ENCODE results near the gene ZNF839.
A peak's percentile ranks its signal among the peaks of the same experiment; 100 is the strongest.
"Not testable (repeated sequence)": the region's sequence is repeated elsewhere in the genome, so short reads cannot be mapped to it uniquely, and the experiment has no call there.

Gene ZNF839

DNA sequence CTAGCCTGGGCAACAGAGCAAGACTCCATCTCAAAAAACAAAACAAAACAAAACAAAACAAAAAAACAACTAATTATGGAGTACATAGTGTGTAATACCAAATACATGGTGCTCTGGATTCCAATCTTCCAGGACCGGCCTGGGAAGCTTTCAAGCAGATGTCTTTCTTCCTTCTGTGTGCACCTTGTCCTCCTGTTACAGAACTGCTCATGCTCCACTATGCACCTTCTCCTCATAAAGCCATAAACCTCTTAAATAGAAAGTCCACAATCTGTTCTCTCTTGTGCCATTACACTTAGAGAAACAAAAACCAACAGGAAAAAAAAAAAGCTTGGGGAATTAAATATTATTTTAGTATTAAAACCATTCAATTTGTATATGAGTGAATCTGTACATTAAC is 27.1 kb upstream of the ZNF839 start:
- TF ChIP-seq, protein P1, sequence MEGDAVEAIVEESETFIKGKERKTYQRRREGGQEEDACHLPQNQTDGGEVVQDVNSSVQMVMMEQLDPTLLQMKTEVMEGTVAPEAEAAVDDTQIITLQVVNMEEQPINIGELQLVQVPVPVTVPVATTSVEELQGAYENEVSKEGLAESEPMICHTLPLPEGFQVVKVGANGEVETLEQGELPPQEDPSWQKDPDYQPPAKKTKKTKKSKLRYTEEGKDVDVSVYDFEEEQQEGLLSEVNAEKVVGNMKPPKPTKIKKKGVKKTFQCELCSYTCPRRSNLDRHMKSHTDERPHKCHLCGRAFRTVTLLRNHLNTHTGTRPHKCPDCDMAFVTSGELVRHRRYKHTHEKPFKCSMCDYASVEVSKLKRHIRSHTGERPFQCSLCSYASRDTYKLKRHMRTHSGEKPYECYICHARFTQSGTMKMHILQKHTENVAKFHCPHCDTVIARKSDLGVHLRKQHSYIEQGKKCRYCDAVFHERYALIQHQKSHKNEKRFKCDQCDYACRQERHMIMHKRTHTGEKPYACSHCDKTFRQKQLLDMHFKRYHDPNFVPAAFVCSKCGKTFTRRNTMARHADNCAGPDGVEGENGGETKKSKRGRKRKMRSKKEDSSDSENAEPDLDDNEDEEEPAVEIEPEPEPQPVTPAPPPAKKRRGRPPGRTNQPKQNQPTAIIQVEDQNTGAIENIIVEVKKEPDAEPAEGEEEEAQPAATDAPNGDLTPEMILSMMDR (IDR thresholded peaks at IDR 0.05; ENCODE audit: insufficient read depth, low read depth, low read length, missing control alignments), result no peak
- DNase-seq (ENCODE audit: low read depth), result no peak

DNA sequence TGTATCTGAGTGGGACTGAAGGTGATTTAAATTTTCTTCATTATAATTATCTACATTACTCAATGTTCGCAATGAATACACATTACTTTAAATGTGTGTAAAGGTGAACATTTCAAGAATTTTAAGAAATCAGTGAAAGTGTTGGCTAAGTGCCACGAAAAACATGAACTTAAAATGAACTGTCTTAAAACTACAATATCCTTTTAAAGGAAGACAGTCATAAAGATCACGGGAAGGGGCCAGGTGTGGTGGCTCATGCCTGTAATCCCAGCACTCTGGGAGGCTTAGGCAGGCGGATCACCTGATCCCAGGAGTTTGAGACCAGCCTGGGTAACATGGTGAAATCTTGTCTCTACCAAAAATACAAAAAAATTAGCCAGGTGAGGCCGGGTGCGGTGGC is 25.8 kb upstream of the ZNF839 start:
- TF ChIP-seq, protein P1 (IDR thresholded peaks at IDR 0.05; ENCODE audit: insufficient read depth, low read depth, low read length, missing control alignments), result no peak
- no peak overlapping the region for H3K4me3 ChIP-seq (ENCODE audit: low read depth, low read length)
- no peak for DNase-seq (ENCODE audit: low read depth)

More for the DNA sequence above, 27.1 kb upstream of the ZNF839 start:
- H3K4me3 ChIP-seq (ENCODE audit: low read depth, low read length), result no peak overlapping the region

DNA sequence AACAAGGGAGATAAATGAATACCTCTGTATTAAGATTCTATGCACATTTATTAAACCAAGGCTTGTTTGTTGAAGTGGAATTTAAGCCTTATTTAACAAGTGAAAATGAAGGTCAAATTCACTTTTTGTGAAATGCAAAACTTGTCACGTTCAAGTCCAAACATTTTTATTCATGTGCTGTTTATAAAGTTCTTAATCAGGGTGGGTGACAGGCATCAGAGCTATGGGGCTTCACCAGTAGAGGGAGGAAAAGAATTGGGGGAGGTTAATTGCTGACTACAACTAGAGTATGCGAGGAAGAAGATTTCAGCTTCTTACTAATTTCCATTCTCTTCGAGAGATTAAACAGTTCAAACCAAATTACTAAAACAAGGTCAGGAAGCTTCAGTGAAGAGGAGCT is 24.3 kb upstream of the ZNF839 start:
- no peak for DNase-seq (ENCODE audit: low read depth)
- H3K4me3 ChIP-seq (ENCODE audit: low read depth, low read length), result no peak overlapping the region
- TF ChIP-seq, protein P1 (IDR thresholded peaks at IDR 0.05; ENCODE audit: insufficient read depth, low read depth, low read length, missing control alignments), result no peak

DNA sequence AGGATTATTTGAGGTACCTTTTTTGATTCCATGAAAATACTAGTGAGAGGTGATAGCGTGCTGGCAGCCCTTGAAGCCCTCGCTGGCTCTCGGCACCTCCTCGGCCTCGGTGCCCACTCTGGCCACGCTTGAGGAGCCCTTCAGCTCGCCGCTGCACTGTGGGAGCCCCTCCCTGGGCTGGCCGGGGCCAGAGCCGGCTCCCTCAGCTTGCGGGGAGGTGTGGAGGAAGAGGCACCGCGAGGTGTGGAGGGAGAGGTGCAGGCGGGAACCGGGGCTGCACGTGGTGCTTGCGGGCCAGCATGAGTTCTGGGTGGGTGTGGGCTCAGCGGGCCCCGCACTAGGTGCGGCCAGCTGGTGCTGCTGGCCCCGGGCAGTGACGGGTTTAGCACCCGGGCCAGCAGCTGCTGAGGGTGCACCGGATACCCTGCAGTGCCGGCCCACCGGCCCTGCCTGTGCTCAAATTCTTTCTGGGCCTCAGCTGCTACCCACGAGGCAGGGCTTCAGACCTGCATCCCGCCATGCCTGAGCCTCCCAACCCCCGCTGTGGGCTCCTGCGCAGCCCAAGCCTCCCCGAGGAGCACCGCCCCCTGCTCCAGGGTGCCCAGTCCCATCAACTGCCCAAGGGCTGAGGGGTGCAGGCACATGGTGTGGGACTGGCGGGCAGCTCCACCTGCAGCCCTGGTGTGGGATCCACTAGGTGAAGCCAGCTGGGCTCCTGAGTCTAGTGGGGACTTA is 21.9 kb upstream of the ZNF839 start:
- H3K4me3 ChIP-seq (ENCODE audit: low read depth, low read length), result no peak overlapping the region
- no peak for DNase-seq (ENCODE audit: low read depth)
- TF ChIP-seq, protein P1 (IDR thresholded peaks at IDR 0.05; ENCODE audit: insufficient read depth, low read depth, low read length, missing control alignments), result no peak

DNA sequence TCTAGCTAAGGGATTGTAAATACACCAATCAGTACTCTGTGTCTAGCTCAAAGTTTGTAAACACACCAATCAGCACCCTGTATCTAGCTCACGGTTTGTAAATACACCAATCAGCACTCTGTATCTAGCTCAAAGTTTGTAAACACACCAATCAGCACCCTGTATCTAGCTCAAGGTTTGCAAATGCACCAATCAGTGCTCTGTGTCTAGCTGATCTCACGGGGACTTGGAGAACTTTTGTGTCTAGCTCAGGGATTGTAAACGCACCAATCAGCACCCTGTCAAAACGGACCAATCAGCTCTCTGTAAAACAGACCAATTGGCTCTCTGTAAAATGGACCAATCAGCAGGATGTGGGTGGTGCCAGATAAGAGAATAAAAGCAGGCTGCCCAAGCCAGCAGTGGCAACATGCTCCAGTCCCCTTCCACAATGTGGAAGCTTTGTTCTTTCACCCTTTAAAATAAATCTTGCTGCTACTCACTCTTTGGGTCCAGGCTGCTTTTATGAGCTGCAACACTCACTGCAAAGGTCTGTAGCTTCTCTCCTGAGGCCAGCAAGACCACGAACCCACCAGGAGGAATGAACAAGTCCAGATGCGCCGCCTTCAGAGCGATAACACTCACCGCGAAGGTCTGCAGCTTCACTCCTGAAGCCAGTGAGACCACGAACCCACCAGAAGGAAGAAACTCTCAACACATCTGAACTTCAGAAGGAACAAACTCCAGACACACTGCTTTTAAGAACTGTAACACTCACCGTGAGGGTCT is 21.1 kb upstream of the ZNF839 start:
- not testable (repeated sequence) for H3K4me3 ChIP-seq (ENCODE audit: low read depth, low read length); DNase-seq (ENCODE audit: low read depth)

DNA sequence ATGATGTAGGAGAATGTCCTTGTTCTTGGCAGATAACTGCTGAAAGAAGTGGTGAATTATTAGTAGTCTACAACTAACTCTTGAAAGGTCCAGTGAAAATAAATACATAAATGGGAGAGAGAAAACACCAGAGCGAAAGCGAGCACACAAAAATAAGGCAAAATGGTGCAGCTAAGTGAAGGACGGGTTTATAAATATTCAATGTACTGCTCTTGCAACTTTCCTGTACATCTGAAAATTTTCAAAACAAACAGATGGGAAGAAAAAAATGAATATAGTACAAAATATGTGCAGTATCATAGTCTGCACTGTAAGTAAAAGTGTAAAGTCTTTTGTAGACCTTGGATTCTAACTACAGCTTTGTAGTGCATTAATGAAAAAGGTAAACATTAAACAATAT is 15.9 kb upstream of the ZNF839 start:
- TF ChIP-seq, protein P1 (IDR thresholded peaks at IDR 0.05; ENCODE audit: insufficient read depth, low read depth, low read length, missing control alignments), result no peak
- no peak for DNase-seq (ENCODE audit: low read depth)
- H3K4me3 ChIP-seq (ENCODE audit: low read depth, low read length), result no peak overlapping the region

DNA sequence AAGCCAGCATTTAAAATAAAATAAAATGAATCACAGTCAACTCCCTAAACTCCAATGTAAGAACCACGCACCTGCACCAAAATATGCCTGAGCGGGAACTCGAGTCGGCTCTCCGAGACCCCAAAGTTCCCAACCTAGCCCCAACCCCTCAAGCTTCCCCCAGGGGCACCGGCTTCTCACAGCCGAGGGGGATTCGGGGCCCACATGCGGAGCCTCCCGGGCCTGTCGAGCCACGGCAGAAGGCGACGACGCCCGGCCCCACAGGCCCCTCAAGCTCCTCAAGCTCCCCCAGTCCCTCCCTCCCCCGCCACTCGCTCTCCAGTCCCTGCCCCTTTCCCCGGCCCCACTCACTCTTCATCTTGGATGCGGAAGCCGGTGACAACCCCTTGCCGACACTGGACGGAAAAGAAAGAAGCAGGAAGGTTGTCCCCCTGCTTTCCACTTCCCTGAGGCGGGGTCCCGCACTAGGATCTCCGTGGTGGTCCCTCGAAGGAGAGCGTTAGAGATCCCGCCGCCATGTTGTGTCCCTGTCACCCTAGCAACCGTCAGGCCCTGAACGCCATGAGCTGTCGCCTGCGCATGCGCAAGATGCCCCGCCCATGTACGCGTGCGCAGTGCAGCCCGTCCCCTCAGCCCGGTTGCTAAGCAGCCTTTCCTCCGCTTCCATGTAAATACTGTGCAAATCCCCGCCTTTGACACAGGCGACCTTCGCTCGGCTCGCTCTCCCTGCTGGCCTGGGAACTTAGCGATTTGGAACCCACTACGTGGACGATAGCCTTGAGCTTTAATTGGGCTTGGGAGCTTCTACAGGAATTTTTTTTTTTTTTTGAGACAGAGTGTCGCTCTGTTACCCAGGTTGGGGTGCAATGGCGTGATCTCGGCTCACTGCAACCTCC is 14.7 kb upstream of the ZNF839 start, which contains the start of gene MOK:
TSS of gene MOK (minus strand) at position 554 of the 896 bp plus-strand sequence. CDS start at position 358, 196 bp downstream.
- DNase-seq (ENCODE audit: low read depth), result peak; percentile 97
- H3K4me3 ChIP-seq (ENCODE audit: low read depth, low read length), result peak within 1 kb of the TSS; percentile 67
- TF ChIP-seq, protein P1 (IDR thresholded peaks at IDR 0.05; ENCODE audit: insufficient read depth, low read depth, low read length, missing control alignments), result no peak

Measured in GM12865 (cell line).